Neural crest cell (in vitro differentiated cells): ENCODE results near the gene MED23. TPM values are rescaled to one million over a fixed set of nuclear protein-coding genes. Genes with fewer than 3 reads are reported as not detected.

Source experiments
- DNase-seq: peaks from one replicate; pipeline ENCODE4 v3.0.0; 2021; ENCODE audit warnings: low read depth, mixed read lengths, low spot score
- H3K27ac Mint-ChIP-seq: one replicate; pipeline ENCODE4 v1.8.0; 2021; ENCODE audit warnings: mild to moderate bottlenecking, mixed read lengths; ENCODE audit not compliant: unreplicated experiment
- H3K27me3 Mint-ChIP-seq: 2 replicates; pipeline ENCODE4 v1.8.0; 2021; ENCODE audit warnings: low read depth, mild to moderate bottlenecking, mixed read lengths
- H3K36me3 Mint-ChIP-seq: 2 replicates; pipeline ENCODE4 v1.8.0; 2021; ENCODE audit warnings: low read depth, mild to moderate bottlenecking, mixed read lengths
- H3K4me1 Mint-ChIP-seq: 2 replicates; pipeline ENCODE4 v1.8.0; 2021; ENCODE audit warnings: mixed read lengths
- H3K4me3 Mint-ChIP-seq: one replicate; pipeline ENCODE4 v1.8.0; 2021; ENCODE audit warnings: mild to moderate bottlenecking, mixed read lengths
- H3K9me3 Mint-ChIP-seq: 2 replicates; pipeline ENCODE4 v1.8.0; 2021; ENCODE audit warnings: mixed read lengths
- CTCF ChIP-seq: fragments of 200-600 bp; sonication (generic); conservative IDR thresholded peaks from 2 replicates; pipeline ENCODE4 v1.5.0; 2021; ENCODE audit warnings: antibody characterized with exemption, mild to moderate bottlenecking
- total RNA-seq: library from RNA; stranded (reverse); gene quantifications from 2 replicates; pipeline ENCODE4 v1.2.1, GENCODE V29; 2021

The MED23 gene
- total RNA-seq, 1 donor from 2014 or later: 30.0 TPM

DNA sequence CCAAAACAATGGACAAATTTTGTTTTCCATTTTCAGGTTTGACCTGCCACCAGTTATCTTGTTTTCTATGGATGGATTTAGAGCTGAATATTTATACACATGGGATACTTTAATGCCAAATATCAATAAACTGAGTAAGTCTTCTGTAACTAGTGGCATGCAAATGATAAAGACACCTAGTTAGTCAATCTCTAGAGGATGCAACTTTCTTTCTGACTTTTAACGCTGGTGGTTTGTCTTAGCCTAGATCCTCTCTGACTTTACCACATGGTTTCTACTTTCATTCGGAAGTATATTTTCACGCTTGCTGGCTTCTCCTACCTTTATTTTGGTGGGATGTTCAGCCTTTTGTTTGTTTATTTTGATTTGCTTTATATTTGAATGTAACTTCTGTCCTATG lies 30.2 kb upstream of the MED23 start:
- Mint-ChIP-seq H3K4me1 (no peaks in the 10 kb centered on the region), H3K27me3 (no peaks in the 10 kb centered on the region), H3K4me3 (no peak overlapping the region), H3K36me3 (no peaks in the 10 kb centered on the region), H3K27ac (no peak overlapping the region), H3K9me3 (no peaks in the 10 kb centered on the region)
- TF ChIP-seq CTCF: no peak
- DNase-seq: no peak

DNA sequence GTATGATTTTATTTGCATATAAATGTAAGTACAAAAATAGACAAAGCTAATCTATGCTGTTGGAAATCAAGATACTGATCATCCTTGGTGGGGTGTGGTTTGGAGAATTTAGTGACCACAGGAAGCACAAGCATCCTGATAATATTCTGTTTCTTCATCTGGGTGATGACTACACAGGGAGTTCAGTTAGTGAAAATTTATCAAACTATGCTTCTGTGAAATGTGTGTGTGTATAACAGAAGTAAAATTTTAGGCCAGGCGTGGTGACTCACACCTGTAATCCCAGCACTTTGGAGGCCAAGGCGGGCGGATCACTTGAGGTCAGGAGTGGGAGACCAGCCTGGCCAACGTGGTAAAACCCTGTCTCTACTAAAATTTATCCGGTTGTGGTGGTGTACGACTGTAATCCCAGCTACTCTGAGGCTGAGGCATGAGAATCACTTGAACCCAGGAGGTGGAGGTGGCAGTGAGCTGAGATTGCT lies 29.6 kb upstream of the MED23 start:
- Mint-ChIP-seq H3K27me3 (no peaks in the 10 kb centered on the region), H3K27ac (no peak overlapping the region), H3K36me3 (no peaks in the 10 kb centered on the region), H3K4me1 (no peaks in the 10 kb centered on the region), H3K4me3 (no peak overlapping the region), H3K9me3 (no peaks in the 10 kb centered on the region)
- no peak for TF ChIP-seq CTCF
- DNase-seq: no peak

GRCh38 chr6:131657222-131657621 lies 29.2 kb upstream of the MED23 start:
- H3K4me3 Mint-ChIP-seq: no peak overlapping the region
- no peak overlapping the region for H3K27ac Mint-ChIP-seq
- H3K9me3 Mint-ChIP-seq: no peaks in the 10 kb centered on the region
- no peak for TF ChIP-seq CTCF
- no peak for DNase-seq
- no peaks in the 10 kb centered on the region for H3K27me3 Mint-ChIP-seq
- no peaks in the 10 kb centered on the region for H3K4me1 Mint-ChIP-seq
- H3K36me3 Mint-ChIP-seq: no peaks in the 10 kb centered on the region

DNA sequence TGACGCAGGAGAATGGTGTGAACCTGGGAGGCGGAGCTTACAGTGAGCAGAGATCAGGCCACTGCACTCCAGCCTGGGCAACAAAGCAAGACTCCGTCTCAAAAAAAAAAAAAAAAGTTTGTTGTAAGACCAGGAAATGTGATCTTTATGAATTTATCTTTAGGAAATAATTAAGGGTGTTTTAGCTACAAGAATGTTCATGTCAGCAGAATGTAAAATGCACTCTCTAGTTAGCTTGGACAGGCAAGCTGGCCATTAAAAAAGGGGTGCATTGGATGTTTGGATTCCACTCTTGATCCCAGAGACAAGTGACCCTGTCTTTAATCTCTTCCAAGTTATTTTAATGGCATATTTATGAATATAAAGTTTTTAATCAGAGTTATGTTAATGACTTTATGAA lies 28.6 kb upstream of the MED23 start:
- H3K27me3 Mint-ChIP-seq: no peaks in the 10 kb centered on the region
- TF ChIP-seq CTCF: no peak
- DNase-seq: no peak
- H3K9me3 Mint-ChIP-seq: no peaks in the 10 kb centered on the region
- H3K4me3 Mint-ChIP-seq: no peak overlapping the region
- H3K36me3 Mint-ChIP-seq: no peaks in the 10 kb centered on the region
- no peaks in the 10 kb centered on the region for H3K4me1 Mint-ChIP-seq
- H3K27ac Mint-ChIP-seq: no peak overlapping the region

DNA sequence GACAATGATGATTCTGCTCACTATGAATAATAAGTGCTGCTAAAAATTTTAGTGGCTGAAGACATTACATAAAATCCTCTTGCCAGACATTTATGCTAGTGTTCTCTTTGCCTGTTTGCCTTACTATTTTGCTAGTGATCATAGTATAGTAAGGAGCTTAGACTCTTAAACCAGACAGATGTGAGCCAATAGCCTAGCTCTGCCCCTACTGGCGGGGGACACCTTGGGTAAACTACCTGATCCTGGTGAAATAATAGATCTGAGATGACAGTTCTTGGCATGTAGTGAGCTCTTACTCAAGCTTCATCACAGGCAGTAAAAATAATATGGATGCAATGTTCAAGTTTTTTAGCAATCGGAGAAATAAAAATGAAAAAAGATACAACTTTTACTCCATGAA lies 27.9 kb upstream of the MED23 start:
- H3K27me3 Mint-ChIP-seq: peaks cover 3% of the 10 kb centered on the region
- no peaks in the 10 kb centered on the region for H3K9me3 Mint-ChIP-seq
- no peak for DNase-seq
- H3K36me3 Mint-ChIP-seq: no peaks in the 10 kb centered on the region
- no peak overlapping the region for H3K4me3 Mint-ChIP-seq
- H3K4me1 Mint-ChIP-seq: no peaks in the 10 kb centered on the region
- H3K27ac Mint-ChIP-seq: no peak overlapping the region
- no peak for TF ChIP-seq CTCF

DNA sequence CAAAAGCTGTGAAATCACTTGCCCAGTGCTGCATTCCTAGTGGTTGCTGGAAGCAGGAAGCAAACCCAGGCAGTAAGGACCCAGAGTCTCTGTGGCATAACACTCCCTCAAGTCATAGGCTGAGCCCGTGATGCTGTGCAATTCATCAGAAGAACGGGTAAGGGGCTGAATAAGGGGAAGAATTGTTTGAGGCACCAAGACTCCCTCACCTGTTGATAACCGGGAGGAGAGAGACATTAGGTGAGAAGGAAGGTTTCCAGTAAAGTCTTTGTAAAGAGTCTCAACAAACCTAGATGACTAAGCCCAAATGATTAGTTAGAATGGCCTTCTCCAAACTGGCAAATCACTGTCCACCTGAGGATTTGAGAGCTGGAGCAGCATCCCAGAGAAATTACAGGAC lies 27.3 kb upstream of the MED23 start:
- Mint-ChIP-seq H3K4me1 (no peaks in the 10 kb centered on the region), H3K4me3 (no peak overlapping the region), H3K27me3 (peaks cover 3% of the 10 kb centered on the region), H3K9me3 (no peaks in the 10 kb centered on the region), H3K36me3 (no peaks in the 10 kb centered on the region), H3K27ac (no peak overlapping the region)
- no peak for TF ChIP-seq CTCF
- DNase-seq: no peak
